Liver (tissue), 9 donors: ENCODE results near the gene CLCN1. TPM values are rescaled to one million over a fixed set of nuclear protein-coding genes. Genes with fewer than 3 reads are reported as not detected.

Experiments
- DNase-seq: peaks from one replicate; pipeline ENCODE4 v3.0.0-alpha.2; 2017; ENCODE audit warnings: low spot score
- H3K27ac ChIP-seq, 2 donors: one replicate each; pipeline ENCODE4 v1.7.0; 2013; ENCODE audit warnings: inconsistent platforms in 2 of 2, low read length in 2 of 2, control low read depth in 1 of 2, low read depth in 1 of 2, mild to moderate bottlenecking in 1 of 2
- H3K27me3 ChIP-seq, 4 donors: one replicate each; pipeline versions ENCODE4 v1.6.1 to v1.7.0; 2013; ENCODE audit warnings: low read length in 3 of 4, inconsistent platforms in 1 of 4, mild to moderate bottlenecking in 1 of 4, moderate library complexity in 1 of 4; ENCODE audit not compliant: control insufficient read depth in 4 of 4, insufficient read depth in 4 of 4
- H3K36me3 ChIP-seq, 4 donors: one replicate each; pipeline versions ENCODE4 v1.6.1 to v1.7.0; 2013; ENCODE audit warnings: low read length in 3 of 4, mild to moderate bottlenecking in 3 of 4, low read depth in 1 of 4, moderate library complexity in 1 of 4; ENCODE audit not compliant: control insufficient read depth in 4 of 4, insufficient read depth in 3 of 4
- H3K4me1 ChIP-seq, 4 donors: one replicate each; pipeline versions ENCODE4 v1.6.1 to v1.7.0; 2013; ENCODE audit warnings: low read length in 3 of 4, mild to moderate bottlenecking in 3 of 4, moderate library complexity in 1 of 4; ENCODE audit not compliant: control insufficient read depth in 4 of 4, insufficient read depth in 4 of 4
- H3K4me3 ChIP-seq, 3 donors: one replicate each; pipeline versions ENCODE4 v1.6.1 to v1.7.0; 2013; ENCODE audit warnings: low read length in 3 of 3, control low read depth in 1 of 3, low read depth in 1 of 3, mild to moderate bottlenecking in 1 of 3
- H3K9ac ChIP-seq, 2 donors: one replicate each; pipeline ENCODE4 v1.7.0; 2013; ENCODE audit warnings: low read length in 2 of 2, mild to moderate bottlenecking in 2 of 2, moderate library complexity in 2 of 2, control low read depth in 1 of 2, low read depth in 1 of 2
- H3K9me3 ChIP-seq, 4 donors: one replicate each; pipeline versions ENCODE4 v1.6.1 to v1.7.0; 2013; ENCODE audit warnings: low read length in 3 of 4; ENCODE audit not compliant: control insufficient read depth in 4 of 4
- ATF3 ChIP-seq: IDR thresholded peaks from 2 replicates; pipeline ENCODE4 v1.6.1; 2016; ENCODE audit warnings: antibody characterized with exemption
- EGR1 ChIP-seq, 2 donors: IDR thresholded peaks; 2 replicates each; pipeline ENCODE4 v1.6.1; 2016 to 2018; ENCODE audit warnings: antibody characterized with exemption in 2 of 2, low read depth in 2 of 2
- FOXA1 ChIP-seq: IDR thresholded peaks from 2 replicates; pipeline ENCODE4 v1.6.1; 2016; ENCODE audit warnings: antibody characterized with exemption
- GABPA ChIP-seq, 2 donors: IDR thresholded peaks in 1 of 2; conservative IDR thresholded peaks in 1 of 2; 2 replicates each; pipeline ENCODE4 v1.6.1; 2016; ENCODE audit warnings: antibody characterized with exemption in 2 of 2, mild to moderate bottlenecking in 1 of 2, moderate library complexity in 1 of 2
- HNF4A ChIP-seq, 2 donors: conservative IDR thresholded peaks; 2 replicates each; pipeline ENCODE4 v1.6.1; 2016; ENCODE audit warnings: antibody characterized with exemption in 2 of 2, mild to moderate bottlenecking in 2 of 2
- HNF4G ChIP-seq: IDR thresholded peaks from 2 replicates; pipeline ENCODE4 v1.6.1; 2016; ENCODE audit warnings: antibody characterized with exemption
- JUND ChIP-seq, 2 donors: IDR thresholded peaks; 2 replicates each; pipeline ENCODE4 v1.6.1; 2016; ENCODE audit warnings: antibody characterized with exemption in 2 of 2
- MAX ChIP-seq: IDR thresholded peaks from 2 replicates; pipeline ENCODE4 v1.6.1; 2016; ENCODE audit warnings: antibody characterized with exemption
- NR2F2 ChIP-seq: IDR thresholded peaks from 2 replicates; pipeline ENCODE4 v1.6.1; 2016; ENCODE audit warnings: antibody characterized with exemption
- RAD21 ChIP-seq, 2 donors: IDR thresholded peaks; 2 replicates each; pipeline ENCODE4 v1.6.1; 2016; ENCODE audit warnings: antibody characterized with exemption in 2 of 2, mild to moderate bottlenecking in 2 of 2
- RXRA ChIP-seq, 2 donors: IDR thresholded peaks; 2 replicates each; pipeline ENCODE4 v1.6.1; 2017 to 2018; ENCODE audit warnings: antibody characterized with exemption in 2 of 2, mild to moderate bottlenecking in 1 of 2
- SP1 ChIP-seq: IDR thresholded peaks from 2 replicates; pipeline ENCODE4 v1.6.1; 2018; ENCODE audit warnings: antibody characterized with exemption, mild to moderate bottlenecking
- TAF1 ChIP-seq: conservative IDR thresholded peaks from 2 replicates; pipeline ENCODE4 v1.6.1; 2016; ENCODE audit warnings: antibody characterized with exemption, mild to moderate bottlenecking
- ZBTB33 ChIP-seq: IDR thresholded peaks from 2 replicates; pipeline ENCODE4 v1.6.1; 2016; ENCODE audit warnings: antibody characterized with exemption
- WGBS: extraction: QIAGEN DNeasy Blood & Tissue Kit; methylation state at CpG from one replicate; pipeline ENCODE4 v1.1.7; 2013; 5-methylcytosine and 5-hydroxymethylcytosine counted together
- polyA plus RNA-seq, 2 donors: library from polyadenylated mRNA; stranded (reverse) in 1 of 2; unstranded in 1 of 2; fragments of 200-250 nt in 1 of 2; fragments of >200 nt in 1 of 2; fragmentation: Nextera tagmentation in 1 of 2; extraction: Ambion mirVana in 1 of 2; gene quantifications; one replicate each; pipeline versions ENCODE4 v1.2.1 to v1.2.3, GENCODE V29; 2013 to 2015
- total RNA-seq, 2 donors: library from RNA; depleted of rRNA; stranded (reverse); fragments of >200 nt; gene quantifications; one replicate each; pipeline ENCODE4 v1.2.3, GENCODE V29; 2014
- donor health status: healthy.
- donor health status: healthy.
- donor health status: healthy.
- donor health status: healthy.
- donor health status: healthy.

Gene CLCN1
- total and polyA plus RNA-seq, 4 donors = 0.01 to 0.08 TPM; not detected in 2

- TF ChIP-seq EGR1 (IDR thresholded peaks at IDR 0.05; ENCODE audit: low read depth in 2 of 2) (no peak), RXRA (IDR thresholded peaks at IDR 0.05) (no peak)
Observed at GRCh38 chr7:143387156-143387975, 71.5 kb downstream of the CLCN1 start (continued).

- no peak overlapping the region for H3K9ac ChIP-seq
- H3K36me3 ChIP-seq = peaks cover 12 to 31% (median 18%) of the 10 kb centered on the region in 4 donors
- peaks cover 24 to 68% (median 62%) of the 10 kb centered on the region in 4 donors for H3K4me1 ChIP-seq
- WGBS = 91% methylated on average over 10 of the region's 10 CpGs
- no peak overlapping the region for H3K27ac ChIP-seq
- TF ChIP-seq NR2F2 (no peak), HNF4A (conservative IDR thresholded peaks at IDR 0.05) (no peak)
- H3K9me3 ChIP-seq = no peaks in the 10 kb centered on the region
- H3K4me3 ChIP-seq = no peak overlapping the region
- H3K27me3 ChIP-seq = no peaks in the 10 kb centered on the region
- no peak for DNase-seq
Observed at GRCh38 chr7:143388051-143388450, 72.1 kb downstream of the CLCN1 start.

GRCh38 chr7:143388491-143389101 is 72.7 kb downstream of the CLCN1 start:
- no peak overlapping the region for H3K9ac ChIP-seq
- WGBS = 93% methylated on average over 28 of the region's 28 CpGs
- no peaks in the 10 kb centered on the region for H3K9me3 ChIP-seq
- DNase-seq = no peak
- no peak for TF ChIP-seq FOXA1
- no peak for TF ChIP-seq RAD21 (IDR thresholded peaks at IDR 0.05)
- TF ChIP-seq SP1 = no peak
- TF ChIP-seq MAX = no peak
- TF ChIP-seq TAF1 = no peak
- H3K27ac ChIP-seq = no peak overlapping the region
- H3K4me3 ChIP-seq = no peak overlapping the region
- H3K4me1 ChIP-seq = peaks cover 26 to 68% (median 62%) of the 10 kb centered on the region in 4 donors
- peaks cover 12 to 31% (median 18%) of the 10 kb centered on the region in 4 donors for H3K36me3 ChIP-seq
- no peaks in the 10 kb centered on the region for H3K27me3 ChIP-seq

- H3K9me3 ChIP-seq = no peaks in the 10 kb centered on the region
- no peak for DNase-seq
- peaks cover 28 to 68% (median 61%) of the 10 kb centered on the region in 4 donors for H3K4me1 ChIP-seq
- no peak overlapping the region for H3K9ac ChIP-seq
- 90% methylated on average over 15 of the region's 15 CpGs for WGBS
- H3K36me3 ChIP-seq = peaks cover 12 to 31% (median 18%) of the 10 kb centered on the region in 4 donors
- no peak overlapping the region for H3K4me3 ChIP-seq
- H3K27ac ChIP-seq = no peak overlapping the region
- H3K27me3 ChIP-seq = no peaks in the 10 kb centered on the region
- TF ChIP-seq JUND (IDR thresholded peaks at IDR 0.05) = no peak
- TF ChIP-seq HNF4G = no peak
- TF ChIP-seq ATF3 = no peak
- TF ChIP-seq RXRA (IDR thresholded peaks at IDR 0.05) = no peak
- no peak for TF ChIP-seq HNF4A (conservative IDR thresholded peaks at IDR 0.05)
- no peak for TF ChIP-seq GABPA (IDR thresholded peaks at IDR 0.05 in 1 of 2, conservative IDR thresholded peaks at IDR 0.05 in 1 of 2)
- no peak for TF ChIP-seq ZBTB33
Observed at GRCh38 chr7:143389316-143390103, 73.6 kb downstream of the CLCN1 start.
